Thoracic aorta (tissue), 2 donors: Measurements from ENCODE around the gene DIP2C. TPM values are rescaled to one million over a fixed set of nuclear protein-coding genes. Genes with fewer than 3 reads are reported as not detected.

Experiments used
- ATAC-seq: fragments of 150-250 bp; one replicate; pipeline ENCODE4 v1.8.0; 2017; ENCODE audit warnings: low read depth; ENCODE audit not compliant: insufficient number of reproducible peaks, low FRiP score
- DNase-seq: peaks from one replicate; pipeline ENCODE4 v3.0.0-alpha.2; 2020; ENCODE audit warnings: low spot score
- H3K27ac ChIP-seq, 2 donors: fragments of 200-600 bp; sonication (generic); 1 replicate in 1 of 2; 2 replicates in 1 of 2; pipeline ENCODE4 v1.5.1; 2016; ENCODE audit warnings: mild to moderate bottlenecking in 2 of 2, moderate library complexity in 2 of 2
- H3K27me3 ChIP-seq: fragments of 200-600 bp; sonication (generic); replicated peaks from 2 replicates; pipeline ENCODE4 v1.6.0; 2016; ENCODE audit warnings: mild to moderate bottlenecking; ENCODE audit not compliant: insufficient read depth
- H3K36me3 ChIP-seq: fragments of 200-600 bp; sonication (generic); one replicate; pipeline ENCODE4 v1.5.1; 2016
- H3K4me1 ChIP-seq, 2 donors: fragments of 200-600 bp; sonication (generic); 1 replicate in 1 of 2; 2 replicates in 1 of 2; pipeline versions ENCODE4 v1.5.1 to v1.6.0; 2016; ENCODE audit warnings: low read depth in 2 of 2, mild to moderate bottlenecking in 1 of 2; ENCODE audit not compliant: control insufficient read depth in 1 of 2
- H3K4me3 ChIP-seq: fragments of 200-600 bp; sonication (generic); 2 replicates; pipeline ENCODE4 v1.5.1; 2016; ENCODE audit warnings: mild to moderate bottlenecking
- H3K9me3 ChIP-seq: fragments of 200-600 bp; sonication (generic); 2 replicates; pipeline ENCODE4 v1.5.1; 2016
- CTCF ChIP-seq: fragments of 200-600 bp; sonication (generic); IDR thresholded peaks from one replicate; pipeline ENCODE4 v1.5.1; 2019; ENCODE audit warnings: antibody characterized with exemption
- total RNA-seq, 2 donors: library from RNA; depleted of rRNA; stranded (reverse); fragments of >200 nt; gene quantifications; one replicate each; pipeline versions ENCODE4 v1.1.0 to v1.2.3, GENCODE V29; 2016

Gene DIP2C
- total RNA-seq, 2 donors from 2014 or later, result 36.8 to 44.0 TPM

GRCh38 chr10:591646-592045 lies 97.8 kb downstream of the DIP2C start:
- no peak overlapping the region for H3K27ac ChIP-seq

GRCh38 chr10:590721-591120 lies 98.7 kb downstream of the DIP2C start:
- Histone ChIP-seq H3K36me3 (no peaks in the 10 kb centered on the region), H3K27ac (no peak overlapping the region), H3K4me1 (peaks cover 0 to 30% of the 10 kb centered on the region in 2 donors), H3K4me3 (no peak overlapping the region), H3K9me3 (no peaks in the 10 kb centered on the region), H3K27me3 (no peaks in the 10 kb centered on the region)
- ATAC-seq (no peak), DNase-seq (no peak)
- TF ChIP-seq CTCF, result no peak

More at GRCh38 chr10:591646-592045, 97.8 kb downstream of the DIP2C start:
- no peak for ATAC-seq
- no peaks in the 10 kb centered on the region for H3K36me3 ChIP-seq
- no peak for TF ChIP-seq CTCF
- DNase-seq, result no peak
- no peaks in the 10 kb centered on the region for H3K9me3 ChIP-seq
- no peaks in the 10 kb centered on the region for H3K27me3 ChIP-seq
- no peak overlapping the region for H3K4me3 ChIP-seq
- H3K4me1 ChIP-seq, result peaks cover 0 to 27% of the 10 kb centered on the region in 2 donors

- peaks cover 0 to 30% of the 10 kb centered on the region in 2 donors for H3K4me1 ChIP-seq
- DNase-seq, result no peak
- ATAC-seq, result no peak
- no peak for TF ChIP-seq CTCF
- no peaks in the 10 kb centered on the region for H3K36me3 ChIP-seq
- no peaks in the 10 kb centered on the region for H3K9me3 ChIP-seq
- H3K27me3 ChIP-seq, result no peaks in the 10 kb centered on the region
- H3K27ac ChIP-seq, result no peak overlapping the region
- no peak overlapping the region for H3K4me3 ChIP-seq
Observed at GRCh38 chr10:589961-590680, 99.3 kb downstream of the DIP2C start.

- H3K4me1 ChIP-seq, result peaks cover 0 to 24% of the 10 kb centered on the region in 2 donors
- ATAC-seq (no peak), DNase-seq (no peak)
- H3K36me3 ChIP-seq, result no peaks in the 10 kb centered on the region
- H3K27me3 ChIP-seq, result no peaks in the 10 kb centered on the region
- H3K27ac ChIP-seq, result no peak overlapping the region
- no peak for TF ChIP-seq CTCF
- no peaks in the 10 kb centered on the region for H3K9me3 ChIP-seq
- no peak overlapping the region for H3K4me3 ChIP-seq
Observed at GRCh38 chr10:588246-589165, 101.0 kb downstream of the DIP2C start.

- no peak overlapping the region for H3K27ac ChIP-seq
Observed at GRCh38 chr10:586716-587115, 102.8 kb downstream of the DIP2C start.

More at GRCh38 chr10:586716-587115, 102.8 kb downstream of the DIP2C start:
- no peak for DNase-seq
- no peaks in the 10 kb centered on the region for H3K36me3 ChIP-seq
- no peak overlapping the region for H3K4me3 ChIP-seq
- no peak for TF ChIP-seq CTCF
- H3K9me3 ChIP-seq, result no peaks in the 10 kb centered on the region
- no peak for ATAC-seq
- H3K27me3 ChIP-seq, result no peaks in the 10 kb centered on the region
- peaks cover 0 to 25% of the 10 kb centered on the region in 2 donors for H3K4me1 ChIP-seq
